Measurements from ENCODE around the gene TUBA4B.
"Not testable (repeated sequence)": the region's sequence is repeated elsewhere in the genome, so short reads cannot be mapped to it uniquely, and the experiment has no call there.

The TUBA4B gene

GRCh38 chr2:219278655-219279150 lies 25.7 kb downstream of the TUBA4B start:
- no peak for DNase-seq

DNA sequence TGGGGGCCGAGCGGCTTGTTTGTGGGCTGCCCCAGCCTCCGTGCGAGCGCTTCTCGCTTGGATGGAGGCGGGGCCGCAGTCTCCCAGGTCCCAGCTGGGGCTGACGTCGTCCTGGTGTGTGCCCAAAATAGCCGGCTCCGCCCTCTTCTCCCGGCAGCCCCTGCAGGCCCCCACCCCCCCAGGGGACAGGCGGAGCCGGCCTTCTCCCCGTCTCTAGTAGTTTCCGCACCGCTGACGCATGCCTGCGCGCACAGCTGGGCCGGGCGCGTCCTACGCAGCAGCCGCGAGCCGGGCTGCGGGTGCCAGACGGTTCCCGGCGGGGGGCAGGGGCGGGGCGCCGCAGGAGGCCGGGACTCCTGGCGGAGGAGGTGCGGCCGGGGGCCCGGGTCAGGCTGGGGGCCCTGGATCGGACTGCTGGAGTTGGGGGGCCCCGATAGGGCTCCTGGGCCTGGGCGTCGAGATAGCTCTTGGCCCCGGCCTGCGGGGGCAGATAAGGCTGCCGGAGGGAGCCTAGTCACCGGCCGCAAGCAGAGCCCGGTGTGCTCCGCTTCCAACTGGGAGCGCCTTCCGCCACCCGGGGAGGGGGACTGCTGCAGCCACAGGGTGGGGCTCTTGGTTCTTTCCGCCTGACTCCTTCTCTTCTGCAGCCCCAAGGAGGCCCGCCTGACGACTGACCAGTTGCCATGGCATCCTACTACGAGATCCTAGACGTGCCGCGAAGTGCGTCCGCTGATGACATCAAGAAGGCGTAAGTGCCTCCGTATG lies 26.3 kb downstream of the TUBA4B start, which contains the start of gene DNAJB2:
TSS of gene DNAJB2 (plus strand) at position 216 of the 765 bp plus-strand sequence. CDS start at position 684, 468 bp downstream.
- DNase-seq = peak; percentile 99

GRCh38 chr2:219279916-219280516 lies 27.0 kb downstream of the TUBA4B start:
- no peak for DNase-seq

GRCh38 chr2:219280651-219281050 lies 27.6 kb downstream of the TUBA4B start:
- DNase-seq = no peak

DNA sequence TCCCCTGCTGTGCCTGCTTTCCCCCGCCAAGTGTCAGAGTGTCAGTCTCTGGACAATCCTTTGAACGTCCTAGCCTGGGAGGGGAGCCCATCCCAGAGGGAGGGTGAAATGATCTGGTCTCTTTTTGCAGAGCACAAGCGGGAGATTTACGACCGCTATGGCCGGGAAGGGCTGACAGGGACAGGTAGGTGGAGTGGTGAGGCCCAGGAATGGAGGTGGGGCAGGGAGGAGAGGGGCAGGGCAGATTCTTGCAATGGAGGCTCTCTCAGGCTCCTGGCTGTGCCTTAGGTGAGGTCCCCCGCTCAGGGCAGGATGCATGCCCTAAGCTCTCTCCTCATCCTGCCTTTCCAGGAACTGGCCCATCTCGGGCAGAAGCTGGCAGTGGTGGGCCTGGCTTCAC lies 28.5 kb downstream of the TUBA4B start:
- no peak for DNase-seq

DNA sequence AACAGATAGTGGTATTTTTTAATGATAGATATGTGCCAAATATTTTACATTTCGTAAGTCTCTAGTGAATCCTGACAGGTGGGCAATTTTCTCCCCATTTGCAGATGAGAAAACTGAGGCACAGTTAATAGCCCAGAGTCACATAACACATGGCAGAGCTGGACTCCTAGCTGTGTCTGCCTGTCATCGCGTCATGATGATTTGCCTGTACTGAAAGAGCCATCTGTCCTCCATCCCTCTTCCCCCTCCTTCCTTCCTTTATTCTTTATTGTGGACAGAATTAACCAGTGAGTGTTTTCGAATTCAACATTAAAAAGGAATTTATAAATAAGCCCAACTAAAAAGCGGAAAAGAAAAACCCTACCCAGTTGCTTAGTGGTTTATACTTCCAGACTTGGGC lies 29.3 kb downstream of the TUBA4B start:
- no peak for DNase-seq

- no peak for DNase-seq
Measured at GRCh38 chr2:219282943-219283581, 30.0 kb downstream of the TUBA4B start.

DNA sequence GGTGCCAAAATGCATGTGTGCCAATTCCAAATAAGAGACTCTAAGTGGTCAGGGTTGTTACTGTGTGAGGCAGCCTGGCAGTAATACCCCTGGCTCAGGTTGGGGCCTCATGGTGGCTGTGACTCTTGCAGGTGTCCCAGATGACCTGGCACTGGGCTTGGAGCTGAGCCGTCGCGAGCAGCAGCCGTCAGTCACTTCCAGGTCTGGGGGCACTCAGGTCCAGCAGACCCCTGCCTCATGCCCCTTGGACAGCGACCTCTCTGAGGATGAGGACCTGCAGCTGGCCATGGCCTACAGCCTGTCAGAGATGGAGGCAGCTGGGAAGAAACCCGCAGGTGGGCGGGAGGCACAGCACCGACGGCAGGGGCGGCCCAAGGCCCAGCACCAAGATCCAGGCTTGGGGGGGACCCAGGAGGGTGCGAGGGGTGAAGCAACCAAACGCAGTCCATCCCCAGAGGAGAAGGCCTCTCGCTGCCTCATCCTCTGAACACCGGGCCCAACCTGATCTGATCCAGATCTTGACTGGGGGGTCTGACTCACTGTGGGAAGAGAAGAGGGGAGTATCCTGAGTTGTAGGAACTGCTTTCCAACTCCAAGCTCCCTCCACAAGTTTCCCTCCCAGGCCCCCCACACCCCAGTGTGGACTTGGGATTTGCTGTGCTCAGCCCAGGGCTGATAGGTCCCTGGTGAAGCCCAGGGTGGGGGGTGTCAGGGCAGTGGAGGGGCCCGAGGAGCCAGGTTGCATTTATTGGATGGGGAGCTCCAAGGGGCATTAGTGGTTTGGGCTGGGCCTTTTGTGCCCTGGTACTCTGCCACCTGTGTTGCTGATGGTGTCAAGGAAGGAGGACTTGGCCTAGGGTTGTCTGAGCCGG lies 31.7 kb downstream of the TUBA4B start:
- no peak for DNase-seq

DNA sequence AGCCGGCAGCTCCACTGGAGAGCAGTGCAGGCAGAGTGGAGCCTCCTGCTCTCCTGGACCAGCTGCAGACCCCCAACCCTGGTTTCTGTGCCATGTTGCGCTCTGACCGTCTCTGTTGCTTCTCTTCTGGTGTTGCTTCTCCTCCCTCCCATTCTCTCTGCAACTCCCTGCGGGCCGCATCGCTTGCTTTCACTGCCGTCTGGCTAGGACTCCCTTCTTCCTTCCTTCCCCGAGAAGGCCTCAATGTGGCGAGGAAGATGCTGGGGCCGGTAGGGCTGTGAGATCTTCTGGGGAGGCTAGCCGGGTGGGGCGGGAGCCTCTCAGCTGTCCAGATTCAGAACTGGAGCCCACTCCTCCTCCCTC lies 32.3 kb downstream of the TUBA4B start:
- no peak for DNase-seq

GRCh38 chr2:219285894-219286425 lies 32.9 kb downstream of the TUBA4B start:
- DNase-seq = no peak

DNA sequence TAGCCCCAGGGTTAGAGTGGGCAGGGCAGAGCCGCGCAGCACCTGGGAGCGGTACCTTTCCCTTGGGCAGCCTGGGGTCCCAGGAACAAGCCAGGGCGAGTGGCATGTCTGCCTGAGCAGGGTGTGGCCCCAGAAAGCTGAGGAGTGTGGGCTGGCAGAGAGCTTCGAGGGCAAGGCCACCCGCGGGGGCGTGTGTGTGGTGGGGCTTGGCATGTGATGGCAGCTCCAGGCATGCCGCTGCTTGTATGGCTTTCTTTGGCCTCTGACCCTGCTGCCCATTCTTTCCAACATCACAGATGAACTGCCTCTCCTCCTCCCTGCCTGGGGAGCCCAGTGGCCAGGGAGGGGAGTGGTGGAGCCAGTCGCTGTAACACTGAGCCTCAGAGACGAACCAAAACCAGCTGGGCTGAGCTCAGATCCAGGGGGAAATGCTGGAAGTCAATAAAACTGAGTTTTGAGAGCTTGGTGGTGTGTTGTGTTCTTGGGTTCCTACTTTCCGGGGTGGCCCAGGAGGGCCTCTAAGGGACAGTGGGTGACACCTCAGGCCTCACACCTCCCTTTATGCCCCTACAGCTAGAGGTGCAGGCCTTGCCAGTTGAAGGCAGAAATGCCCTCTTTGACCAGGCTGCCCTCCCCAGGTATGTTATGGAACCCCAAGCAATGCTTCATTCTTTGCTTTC lies 33.5 kb downstream of the TUBA4B start:
- DNase-seq = no peak

DNA sequence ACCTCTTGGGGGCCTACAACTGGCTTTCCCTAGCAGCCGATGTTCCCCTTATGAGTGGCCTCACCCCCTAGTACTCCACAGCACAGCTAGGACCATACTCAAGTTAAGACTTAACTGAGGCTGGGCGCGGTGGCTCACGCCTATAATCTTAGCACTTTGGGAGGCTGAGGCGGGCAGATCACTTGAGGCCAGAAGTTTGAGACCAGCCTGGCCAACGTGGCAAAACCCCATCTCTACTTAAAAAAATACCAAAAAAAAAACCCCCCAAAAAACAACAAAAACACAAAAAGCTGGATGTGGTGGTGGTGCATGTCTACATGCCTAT lies 34.0 kb downstream of the TUBA4B start:
- DNase-seq = not testable (repeated sequence)

GRCh38 chr2:219287580-219288265 lies 34.7 kb downstream of the TUBA4B start:
- DNase-seq = no peak

GRCh38 chr2:219289195-219289536 lies 36.1 kb downstream of the TUBA4B start:
- no peak for DNase-seq

DNA sequence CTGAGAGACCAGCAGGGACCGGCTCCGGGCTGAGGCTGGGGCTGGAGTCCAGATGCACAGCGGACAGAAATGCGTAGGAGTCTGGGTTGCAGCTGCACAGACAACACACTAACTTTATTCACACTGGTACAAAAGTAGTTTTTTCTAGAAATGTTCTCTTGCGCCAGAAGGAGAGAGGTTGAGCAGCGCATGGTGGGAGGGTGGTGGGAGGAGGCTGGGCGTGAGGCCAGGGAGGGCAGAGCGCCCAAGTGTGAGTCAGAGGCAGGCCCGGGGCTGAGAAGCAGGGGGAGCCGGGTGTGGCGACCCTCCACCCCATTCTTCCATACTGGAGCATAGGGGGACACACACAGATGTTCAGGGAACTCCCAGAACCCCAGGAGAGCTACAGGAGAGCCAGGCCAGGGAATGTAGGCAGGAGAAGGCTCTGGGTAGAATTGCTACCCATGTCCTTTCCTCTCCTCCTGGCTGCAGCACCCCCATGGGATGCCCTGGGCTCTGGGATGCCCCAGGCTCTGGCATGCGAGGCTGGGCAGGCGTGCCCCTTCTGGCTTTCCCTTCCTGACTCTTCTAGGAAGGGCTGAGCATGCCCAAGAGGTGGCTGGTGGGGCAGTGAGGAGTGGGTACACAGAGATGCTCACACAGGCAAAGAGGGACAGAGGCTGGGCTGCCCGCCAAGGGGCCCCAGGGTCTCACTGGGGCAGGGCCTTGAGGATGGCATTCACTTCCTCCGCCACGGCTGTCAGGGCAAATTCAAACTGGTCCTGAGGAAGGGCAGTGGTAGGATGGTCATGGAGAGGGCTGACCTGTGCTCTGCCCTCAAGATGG lies 36.7 kb downstream of the TUBA4B start:
- DNase-seq = no peak

- DNase-seq = no peak
Measured at GRCh38 chr2:219290381-219291171, 37.5 kb downstream of the TUBA4B start.

- no peak for DNase-seq
Measured at GRCh38 chr2:219291394-219291793, 38.4 kb downstream of the TUBA4B start.

GRCh38 chr2:219291910-219292490 lies 39.0 kb downstream of the TUBA4B start:
- DNase-seq = no peak

DNA sequence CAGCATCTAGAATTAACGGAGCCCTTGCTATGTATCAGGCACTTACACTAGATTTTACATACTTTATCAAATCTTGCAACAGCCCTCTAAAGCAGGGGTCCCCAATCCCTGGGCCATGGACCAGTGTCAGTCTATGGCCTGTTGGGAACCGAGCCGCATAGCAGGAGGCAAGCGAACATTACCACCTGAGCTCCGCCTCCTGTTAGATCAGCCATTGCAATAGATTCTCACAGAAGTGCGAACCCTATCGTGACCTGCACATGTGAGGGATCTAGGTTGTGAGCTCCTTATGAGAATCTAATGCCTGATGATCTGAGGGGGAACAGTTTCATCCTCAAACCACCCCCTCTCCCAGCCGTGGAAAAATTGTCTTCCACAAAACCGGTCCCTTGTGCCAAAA lies 39.6 kb downstream of the TUBA4B start:
- DNase-seq = peak; percentile 20

All from stimulated activated CD8-positive, alpha-beta memory T cell treated with anti-CD3 and anti-CD28 coated beads, Interleukin-4, amount 100 ng/mL, for 48 hours (primary cell).